Measurements from ENCODE around the gene CFAP119.
"Not testable (repeated sequence)": the region's sequence is repeated elsewhere in the genome, so short reads cannot be mapped to it uniquely, and the experiment has no call there.

Gene CFAP119

DNA sequence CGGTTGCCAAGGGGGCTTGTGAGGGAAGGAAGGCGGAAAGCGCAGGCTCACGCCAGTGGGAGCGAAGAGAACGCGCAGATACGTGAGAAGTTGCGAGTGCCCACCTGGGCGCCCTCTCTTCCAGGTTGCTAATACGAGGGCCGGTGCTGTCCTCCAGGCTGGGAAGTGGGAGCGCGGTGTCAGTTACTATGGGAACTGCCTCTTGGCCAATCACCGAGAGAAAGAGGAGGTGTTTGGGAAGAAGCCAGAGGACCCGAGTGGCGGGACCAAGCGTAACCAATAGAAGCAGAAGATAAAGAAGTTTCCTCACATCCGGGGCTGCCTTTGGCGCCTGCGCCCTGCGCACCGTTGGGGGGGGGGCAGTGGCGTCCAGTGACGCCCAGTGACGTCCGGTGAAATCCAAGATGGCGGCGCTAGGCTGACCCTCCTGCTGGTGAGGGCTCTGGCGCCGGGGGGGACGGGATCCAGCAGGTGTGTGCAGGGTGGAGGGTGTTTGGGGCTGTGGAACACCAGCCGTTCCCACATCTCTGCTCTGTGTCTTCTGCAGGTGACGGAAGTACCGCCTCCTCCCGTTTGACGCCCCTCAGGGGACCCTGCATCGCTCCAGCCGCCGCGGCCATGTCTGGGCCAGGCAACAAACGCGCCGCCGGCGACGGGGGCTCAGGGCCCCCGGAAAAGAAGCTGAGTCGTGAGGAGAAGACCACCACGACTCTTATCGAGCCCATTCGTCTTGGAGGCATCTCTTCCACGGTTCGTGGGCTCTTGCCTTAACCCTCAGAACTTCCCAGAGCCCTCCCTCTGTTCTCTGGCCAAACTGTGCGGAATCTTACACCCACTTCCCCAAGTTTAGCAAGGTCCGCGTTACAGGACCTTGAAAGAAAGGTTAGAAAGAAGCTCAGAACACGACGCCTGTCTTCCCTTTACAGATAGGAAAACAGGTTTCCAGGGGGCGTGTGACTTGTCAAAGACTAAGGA, at the start of gene CFAP119, which contains the start of gene RNF40:
CFAP119 (minus strand) TSS at position 135 of the 975 bp plus-strand sequence. CDS start 314 bp downstream, outside the sequence.
RNF40 (plus strand) TSS at position 395 of the 975 bp plus-strand sequence; CDS start at position 619, 224 bp downstream.
- DNase-seq, result peak; percentile 94

DNA sequence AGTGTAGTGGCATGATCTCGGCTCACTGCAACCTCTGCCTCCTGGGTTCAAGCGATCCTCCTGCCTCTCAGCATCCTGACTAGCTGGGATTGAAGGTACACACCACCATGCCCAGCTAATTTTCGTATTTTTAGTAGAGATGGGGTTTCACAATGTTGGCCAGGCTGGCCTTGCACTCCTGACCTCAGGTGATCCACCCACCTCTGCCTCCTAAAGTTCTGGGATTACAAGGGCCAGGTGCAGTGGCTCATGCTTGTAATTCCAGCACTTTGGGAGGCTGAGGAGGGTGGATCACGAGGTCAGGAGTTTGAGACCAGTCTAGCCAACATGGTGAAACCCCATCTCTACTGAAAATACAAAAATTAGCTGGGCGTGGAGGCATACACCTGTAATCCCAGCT, 47.8 kb upstream of the CFAP119 start:
- not testable (repeated sequence) for DNase-seq

DNA sequence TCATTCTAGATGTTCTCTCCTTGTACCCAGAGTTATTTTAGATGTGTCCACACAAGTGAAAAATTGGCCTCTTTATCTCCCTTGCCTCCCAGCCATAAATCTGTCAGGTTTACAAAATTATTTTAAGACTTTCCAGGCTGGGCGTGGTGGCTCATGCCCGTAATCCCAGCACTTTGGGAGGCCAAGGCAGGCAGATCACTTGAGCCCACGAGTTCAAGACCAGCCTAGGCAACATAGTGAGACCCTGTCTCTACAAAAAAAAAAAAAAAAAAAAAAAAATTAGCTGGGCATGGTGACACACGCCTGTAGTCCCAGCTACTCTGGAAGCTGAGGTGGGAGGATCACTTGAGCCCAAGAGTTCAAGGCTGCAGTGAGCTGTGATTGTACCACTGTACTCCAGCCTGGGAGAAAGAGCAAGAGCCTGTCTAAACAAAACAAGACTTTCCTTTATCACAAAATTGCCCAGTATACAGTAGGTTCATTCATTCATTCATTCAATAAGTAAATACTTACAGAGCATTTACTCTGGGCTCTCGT, 47.1 kb upstream of the CFAP119 start:
- DNase-seq, result not testable (repeated sequence)

DNA sequence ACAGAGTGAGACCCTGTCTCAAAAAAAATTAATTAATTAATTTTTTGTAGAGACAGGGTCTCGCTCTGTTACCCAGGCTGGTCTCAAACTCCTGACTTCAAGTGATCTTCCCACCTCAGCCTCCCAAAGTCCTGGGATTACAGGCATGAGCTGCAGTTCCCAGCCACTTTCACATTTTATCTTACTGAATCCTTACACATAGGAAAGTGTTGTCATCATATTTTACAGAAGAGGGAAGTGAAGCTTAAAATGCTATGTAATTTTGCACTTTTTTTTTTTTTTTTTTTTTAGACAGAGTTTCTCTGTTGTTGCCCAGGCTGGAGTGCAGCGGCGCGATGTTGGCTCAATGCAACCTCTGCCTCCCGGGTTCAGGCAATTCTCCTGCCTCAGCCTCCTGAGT, 46.3 kb upstream of the CFAP119 start:
- DNase-seq, result no peak

DNA sequence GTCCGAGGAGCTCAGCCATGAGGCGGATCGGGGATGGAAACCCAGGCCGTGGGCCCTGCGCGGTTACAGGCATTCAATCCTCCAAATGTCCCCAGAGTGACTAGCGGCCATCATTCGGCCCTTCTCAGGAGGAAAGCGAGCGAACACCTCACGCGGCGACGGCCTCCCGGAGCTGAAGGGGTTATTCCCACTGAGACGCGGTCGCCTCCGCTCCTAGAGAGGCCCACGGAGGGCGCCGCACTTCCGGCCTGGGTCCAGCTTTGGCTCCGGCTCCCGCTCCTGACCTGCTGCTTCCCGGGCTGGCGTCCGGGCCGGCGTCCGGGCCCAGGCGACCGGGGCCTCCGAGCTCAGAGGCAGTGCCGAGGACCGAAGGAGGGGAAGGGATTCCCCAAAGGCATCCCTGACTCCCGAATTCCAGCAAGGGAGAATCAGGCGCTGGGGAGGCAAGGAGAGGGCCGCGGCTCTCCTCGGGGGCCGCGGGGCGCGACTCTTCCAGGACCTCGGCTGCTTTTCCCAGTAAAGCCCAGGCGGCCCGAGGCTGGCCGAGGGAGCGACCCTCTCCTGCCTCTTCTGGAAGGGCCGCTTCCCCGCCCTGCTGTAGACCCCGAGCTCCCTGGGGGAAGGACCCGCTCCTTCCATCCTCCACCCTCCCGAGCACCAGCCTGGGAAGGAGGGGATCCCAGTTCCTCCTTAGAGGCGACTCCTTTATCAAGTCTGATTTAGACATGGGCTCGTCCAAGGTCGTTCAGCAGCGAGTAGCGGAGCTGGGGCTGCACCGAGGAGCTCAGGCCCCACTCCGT, 43.7 kb upstream of the CFAP119 start:
- peak; percentile 53 for DNase-seq

DNA sequence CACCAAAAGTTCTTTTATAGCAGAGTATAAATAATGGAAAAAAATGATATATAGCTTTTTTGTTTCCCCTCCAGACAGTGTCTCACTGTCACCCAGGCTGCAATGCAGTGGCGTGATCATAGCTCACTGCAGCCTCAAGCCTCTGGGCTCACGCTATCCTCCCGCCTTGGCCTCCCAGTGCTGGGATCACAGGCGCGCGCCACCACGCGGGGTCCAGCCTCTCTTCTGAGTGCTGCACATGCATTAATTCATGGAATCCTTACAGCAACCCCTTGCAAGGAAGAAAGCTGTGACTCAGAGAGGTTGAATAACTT, 43.2 kb upstream of the CFAP119 start:
- DNase-seq, result no peak

DNA sequence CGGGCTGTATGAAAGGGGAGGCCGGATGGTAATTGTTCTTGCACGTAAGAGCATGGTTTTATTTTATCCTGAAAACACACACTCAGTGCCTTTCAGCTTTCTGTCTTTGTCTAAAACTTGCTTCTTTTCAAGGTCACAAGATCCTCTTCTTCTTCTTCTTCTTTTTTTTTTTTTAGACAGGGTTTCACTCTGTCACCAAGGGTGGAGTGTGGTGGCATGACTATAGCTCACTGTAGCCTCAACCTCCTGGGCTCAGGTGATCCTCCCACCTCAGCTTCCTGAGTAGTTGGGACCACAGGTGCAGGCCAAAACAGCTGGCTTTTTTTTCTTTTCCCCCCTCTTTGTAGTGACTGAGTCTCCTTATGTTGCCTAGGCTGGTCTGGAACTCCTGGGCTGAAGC, 41.1 kb upstream of the CFAP119 start:
- DNase-seq, result no peak

DNA sequence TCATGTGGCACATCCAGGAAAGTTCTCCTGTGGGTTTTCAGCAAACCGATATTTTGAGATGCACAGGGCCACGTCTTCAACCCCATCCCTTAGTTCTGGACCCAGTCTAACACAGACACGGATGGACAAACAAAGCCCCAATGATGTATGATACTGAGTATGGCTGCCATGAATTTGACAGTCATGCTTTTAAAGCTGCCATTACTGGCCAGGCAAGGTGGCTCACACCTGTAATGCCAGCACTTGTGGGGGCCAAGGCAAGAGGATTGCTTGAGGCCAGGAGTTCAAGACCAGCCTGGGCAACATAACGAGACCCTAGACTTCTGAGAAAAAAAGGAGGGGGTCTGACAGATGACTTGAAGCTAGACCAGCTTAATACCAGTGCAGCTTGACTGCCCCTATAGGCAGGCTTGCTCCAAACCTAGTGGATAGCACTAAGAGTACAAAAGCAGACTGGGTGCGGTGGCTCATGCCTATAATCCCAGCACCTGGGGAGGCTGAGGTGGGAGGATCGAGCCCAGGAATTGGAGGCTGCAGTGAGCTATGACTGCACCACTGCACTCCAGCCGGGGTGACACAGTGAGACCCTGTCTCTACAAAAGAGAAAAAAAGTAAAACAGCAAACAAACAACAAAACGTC, 35.9 kb upstream of the CFAP119 start:
- no peak for DNase-seq

DNA sequence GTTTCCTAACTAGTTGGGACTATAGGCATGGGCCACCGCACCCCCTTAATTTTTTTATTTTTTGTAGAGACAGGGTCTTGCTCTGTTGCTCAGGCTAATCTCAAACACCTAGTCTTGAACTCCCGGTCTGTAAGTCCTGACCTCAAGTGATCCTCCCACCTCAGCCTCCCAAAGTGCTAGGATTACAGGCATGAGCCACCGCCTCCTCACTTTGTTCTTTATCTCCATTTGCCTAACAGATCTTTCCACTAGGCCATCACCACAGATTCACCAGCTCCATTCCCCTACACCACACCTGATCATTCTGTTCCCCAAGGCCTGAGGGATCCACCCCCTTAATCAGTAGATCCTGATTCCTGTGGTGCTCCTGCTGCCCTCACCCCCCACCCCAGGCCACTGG, 32.8 kb upstream of the CFAP119 start:
- no peak for DNase-seq

DNA sequence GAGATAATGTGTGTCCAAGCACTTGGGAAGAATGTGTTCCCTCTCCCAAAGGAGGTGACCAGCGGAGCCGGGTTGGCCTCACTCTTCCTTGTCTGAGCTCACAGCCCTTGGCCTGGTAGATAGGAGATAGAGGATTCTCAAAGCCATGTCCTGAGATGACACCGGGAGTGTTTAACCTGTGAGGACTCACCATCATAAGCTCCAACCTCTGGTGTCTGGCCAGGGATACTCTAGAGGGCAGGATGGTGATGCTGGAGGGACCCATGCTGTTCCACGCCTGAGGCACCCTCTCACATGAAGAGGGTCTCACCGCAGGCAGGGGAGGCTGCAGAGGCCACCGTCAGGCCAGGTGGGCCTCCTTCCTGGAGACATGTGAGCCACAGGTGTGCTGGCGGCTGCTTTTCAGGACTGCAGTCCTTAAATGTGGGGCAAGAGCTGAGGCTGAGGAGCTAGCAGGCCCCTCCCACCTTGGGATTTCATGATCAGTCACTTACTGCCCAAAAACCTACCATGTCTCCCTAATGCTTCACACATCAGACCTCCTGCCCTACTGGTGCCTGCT, 31.7 kb upstream of the CFAP119 start:
- no peak for DNase-seq

DNA sequence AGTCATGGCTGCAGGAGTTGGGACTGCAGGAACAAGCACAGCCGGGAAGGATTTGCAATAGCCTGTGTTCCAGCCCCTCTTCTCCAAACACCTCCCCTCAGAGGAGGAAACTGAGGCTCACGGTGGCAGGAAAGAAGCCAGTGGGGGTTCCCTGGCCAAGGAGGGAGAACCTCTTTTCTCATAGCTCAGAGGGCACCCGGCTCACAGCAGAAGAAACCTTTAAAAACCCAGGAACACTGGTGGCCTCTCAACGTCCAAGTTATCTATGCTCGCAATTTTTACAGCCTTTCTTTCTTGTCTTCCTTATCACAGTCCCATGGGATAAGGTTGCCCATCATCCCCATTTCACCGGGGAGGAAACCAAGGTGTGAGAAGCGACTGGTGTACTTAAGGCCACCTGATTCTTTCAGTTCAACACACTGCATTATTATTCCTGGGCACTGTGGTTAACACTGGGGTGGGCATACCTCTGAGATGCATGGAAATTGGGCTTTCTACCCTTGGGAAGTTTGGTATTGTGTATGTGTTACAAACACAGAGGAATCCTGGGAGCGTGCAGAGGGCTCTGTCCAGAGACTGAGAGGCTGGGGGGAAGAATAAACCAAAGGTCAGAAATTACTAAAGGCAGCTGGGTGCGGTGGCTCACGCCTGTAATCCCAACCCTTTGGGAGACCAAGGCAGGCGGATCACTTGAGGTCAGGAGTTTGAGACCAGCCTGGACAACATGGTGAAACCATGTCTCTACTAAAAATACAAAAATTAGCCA, 25.9 kb upstream of the CFAP119 start:
- DNase-seq, result no peak

DNA sequence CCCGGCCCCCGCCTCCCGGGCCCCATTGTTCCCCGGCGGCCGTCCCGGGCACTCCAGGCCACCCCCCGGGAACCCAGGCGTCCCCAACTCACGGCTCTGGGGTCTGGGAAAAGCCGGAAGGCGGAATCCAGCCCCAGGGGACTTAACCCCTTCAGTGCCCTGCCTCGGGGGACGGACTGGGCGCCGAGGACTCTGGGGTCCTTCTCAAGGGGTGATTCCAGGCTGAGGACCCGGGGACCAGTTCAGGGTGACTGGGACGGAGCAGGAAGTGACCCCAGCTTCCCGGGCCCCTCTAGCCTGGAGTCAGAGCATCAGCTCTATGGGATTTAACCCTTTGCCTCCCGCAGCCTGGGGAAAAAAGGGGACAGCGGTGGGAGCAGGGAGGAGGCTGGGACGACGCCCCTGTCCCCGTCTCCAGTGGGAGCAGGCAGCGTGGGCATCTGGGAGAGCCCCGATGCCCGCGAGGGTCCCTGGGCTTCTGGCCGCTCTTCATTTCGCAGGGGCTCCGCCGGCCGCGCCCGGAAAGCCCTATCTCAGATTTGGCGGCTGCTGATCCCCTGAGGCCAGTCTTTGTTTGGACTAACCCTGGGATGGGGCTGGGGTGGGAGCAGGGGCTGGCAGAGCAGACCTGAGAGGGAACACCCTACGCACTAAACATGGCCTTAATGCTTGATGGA, 25.2 kb upstream of the CFAP119 start, which contains the start of gene ZNF629:
ZNF629 (minus strand) TSS at position 270 of the 677 bp plus-strand sequence. CDS start 2,723 bp downstream, outside the sequence.
- DNase-seq, result peak; percentile 27

DNA sequence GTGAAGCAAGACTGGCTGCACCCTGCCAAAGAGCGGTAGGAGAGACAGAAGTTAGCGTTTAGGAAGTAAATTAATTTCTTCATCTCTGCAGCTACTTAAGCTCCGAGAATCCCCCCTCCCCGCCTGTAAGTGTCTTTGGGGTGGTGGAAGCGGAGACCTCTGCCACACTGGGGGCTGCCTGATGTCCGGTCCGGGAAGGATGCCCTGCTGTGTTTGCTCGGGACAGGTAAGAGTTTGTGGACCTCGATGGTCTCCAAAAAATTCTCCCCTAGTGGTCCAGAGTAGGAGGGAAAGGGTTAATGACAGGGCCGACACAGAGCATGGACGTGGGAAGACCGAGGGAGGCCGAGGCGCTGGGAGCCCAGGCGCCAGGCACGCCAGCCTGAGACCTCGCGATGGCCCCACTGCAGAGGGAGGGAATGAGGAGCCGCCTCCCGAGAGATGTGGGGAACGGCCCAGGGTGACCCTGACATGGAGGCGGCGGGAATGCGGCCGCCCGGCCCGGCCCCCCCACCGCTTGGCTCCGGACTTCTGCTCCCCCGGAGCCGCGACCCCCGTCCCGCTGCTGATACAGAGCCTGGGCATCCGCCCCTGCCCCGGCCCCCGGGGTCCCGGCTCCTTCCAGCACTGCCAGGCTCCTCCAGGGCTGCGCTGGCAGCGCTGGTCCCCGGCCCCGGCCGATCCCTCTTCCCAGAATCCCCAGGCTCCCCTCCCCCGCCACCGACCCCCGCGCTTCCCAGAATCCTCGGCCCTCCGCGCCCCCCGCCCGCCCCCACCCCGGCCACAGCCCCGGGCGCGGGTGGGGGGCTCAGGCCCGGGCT, 24.5 kb upstream of the CFAP119 start:
- DNase-seq, result no peak

DNA sequence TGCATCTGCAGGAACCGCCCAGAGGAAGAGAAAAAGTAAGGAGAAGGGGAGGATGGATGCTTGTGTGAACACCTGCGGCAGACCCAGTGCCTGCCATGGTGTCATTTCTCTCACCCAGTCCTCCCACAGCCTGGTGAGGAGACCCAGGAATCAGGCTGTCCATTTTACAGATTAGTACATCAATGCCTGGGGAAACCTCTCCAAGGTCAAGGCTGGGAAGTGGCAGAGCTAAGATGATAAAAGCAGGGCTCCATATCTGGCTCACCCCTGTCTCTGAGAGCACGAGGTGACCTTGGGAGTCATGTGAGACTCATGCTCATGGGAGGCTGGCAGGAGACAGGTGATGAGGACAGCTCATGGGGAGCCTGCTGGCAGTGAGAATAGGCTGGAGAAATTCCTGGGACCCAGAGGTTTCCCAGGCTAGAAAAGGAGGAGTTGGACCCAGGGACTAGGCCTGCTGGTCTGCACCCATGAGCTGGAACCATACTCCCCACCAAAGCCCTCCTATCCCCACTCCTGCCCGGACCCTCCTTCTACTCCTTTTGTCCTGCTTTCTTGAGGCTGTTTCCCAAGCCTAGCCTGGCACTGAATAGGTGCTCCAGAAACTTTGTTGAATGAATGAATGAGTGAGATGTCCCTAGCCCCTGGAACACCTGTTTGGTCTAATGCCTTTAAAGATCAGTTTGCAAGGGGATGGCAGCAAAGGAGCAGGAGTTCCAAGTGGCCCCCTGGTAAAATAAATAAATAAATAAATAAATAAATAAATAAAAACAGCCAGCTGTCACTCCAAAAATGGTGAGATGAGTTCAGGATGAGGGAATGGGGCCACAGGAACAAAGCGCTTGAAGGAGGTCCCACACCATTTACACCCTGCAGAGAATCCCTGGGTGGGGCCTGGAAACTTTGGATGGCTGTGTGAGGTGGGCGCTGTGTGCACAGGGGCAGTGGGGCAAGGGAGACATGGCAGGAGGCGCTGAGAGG, 23.6 kb upstream of the CFAP119 start:
- no peak for DNase-seq

DNA sequence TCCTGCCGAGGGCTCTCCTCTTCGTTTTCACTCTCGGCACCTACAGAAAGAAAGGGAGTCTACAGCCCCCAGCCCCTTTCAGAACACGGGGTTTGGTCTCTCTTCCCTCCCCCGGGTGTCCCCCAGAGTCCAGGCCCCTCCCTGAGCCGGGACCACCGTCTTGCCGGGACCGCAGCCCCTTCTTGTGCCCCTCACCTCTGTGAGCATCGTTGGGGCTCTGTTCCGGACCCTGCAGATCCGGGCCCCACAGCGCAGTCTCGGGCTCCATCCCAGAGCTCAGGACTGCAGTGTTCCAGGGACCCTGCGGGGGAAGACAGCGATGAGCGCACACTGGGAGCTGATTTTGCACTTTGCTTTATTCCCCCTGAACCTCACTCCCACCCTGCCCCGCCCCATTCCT, 22.4 kb upstream of the CFAP119 start:
- no peak for DNase-seq

DNA sequence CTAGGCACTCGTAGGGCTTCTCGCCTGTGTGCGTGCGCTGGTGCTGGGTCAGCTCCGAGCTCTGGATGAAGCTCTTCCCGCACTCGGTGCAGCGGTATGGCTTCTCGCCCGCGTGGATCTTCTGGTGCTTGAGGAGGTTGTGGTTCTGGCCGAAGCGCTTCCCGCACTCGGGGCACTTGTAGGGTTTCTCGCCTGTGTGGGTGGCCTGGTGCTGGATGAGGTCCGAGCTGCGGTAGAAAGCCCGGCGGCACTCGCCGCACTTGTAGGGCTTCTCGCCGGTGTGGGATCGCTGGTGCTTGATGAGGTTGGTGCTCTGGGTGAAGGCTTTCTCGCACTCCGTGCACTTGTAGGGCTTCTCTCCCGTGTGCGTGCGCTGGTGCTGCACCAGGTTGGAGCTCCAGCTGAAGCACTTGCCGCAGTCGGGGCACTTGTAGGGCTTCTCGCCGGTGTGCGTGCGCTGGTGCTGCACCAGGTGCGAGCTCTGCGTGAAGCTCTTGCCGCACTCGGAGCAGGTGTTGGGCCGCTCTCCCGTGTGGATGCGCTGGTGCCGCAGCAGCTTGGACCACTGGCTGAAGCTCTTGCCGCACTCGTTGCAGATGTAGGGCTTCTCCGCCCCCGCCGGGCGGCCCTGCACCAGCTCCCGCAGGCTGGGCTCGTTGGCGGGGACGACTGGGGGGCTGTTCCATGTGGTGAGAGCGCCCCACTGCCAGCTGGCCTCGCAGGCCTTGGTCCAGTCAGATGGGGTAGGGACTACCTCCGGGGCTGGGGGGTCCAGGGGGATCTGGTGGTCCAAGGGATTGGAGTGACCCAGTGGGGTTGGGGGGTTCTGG, 21.6 kb upstream of the CFAP119 start:
- DNase-seq, result no peak

DNA sequence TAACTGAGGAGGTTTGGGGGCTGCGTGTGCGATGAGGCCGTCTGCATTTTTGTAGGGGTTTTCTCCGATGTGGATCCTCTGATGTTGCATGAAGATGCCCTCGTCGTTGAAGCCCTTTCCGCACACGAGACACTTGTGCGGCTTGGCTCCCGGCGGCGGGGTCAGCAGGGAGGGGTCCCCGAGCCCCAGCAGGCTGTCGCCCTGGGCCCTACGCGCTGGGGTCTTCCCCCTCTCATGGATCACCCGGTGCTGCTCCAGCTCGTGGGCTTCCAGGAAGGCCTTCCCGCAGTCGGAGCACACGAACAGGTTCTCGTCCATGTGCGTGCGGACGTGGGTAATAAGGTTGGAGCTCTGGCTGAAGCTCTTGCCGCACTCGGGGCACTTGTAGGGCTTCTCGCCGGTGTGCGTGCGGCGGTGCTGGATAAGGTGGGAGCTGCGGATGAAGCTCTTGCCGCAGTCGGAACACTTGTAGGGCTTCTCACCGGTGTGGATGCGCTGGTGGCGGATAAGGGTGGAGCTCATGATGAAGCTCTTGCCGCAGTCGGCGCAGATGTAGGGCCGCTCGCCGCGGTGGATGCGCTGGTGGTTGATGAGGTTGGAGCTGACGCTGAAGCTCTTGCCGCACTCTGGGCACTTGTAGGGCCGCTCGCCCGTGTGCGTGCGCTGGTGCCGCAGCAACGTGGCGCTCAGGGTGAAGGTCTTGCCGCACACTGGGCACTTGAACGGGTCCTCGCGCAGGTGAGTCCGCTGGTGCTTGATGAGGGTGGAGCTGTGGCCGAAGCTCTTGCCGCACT, 20.8 kb upstream of the CFAP119 start:
- DNase-seq, result no peak
